ENCODE results near the gene PRKCQ.

PRKCQ gene

GRCh38 chr10:6461961-6462360 lies 118.1 kb downstream of the PRKCQ start:
- H3K4me3 ChIP-seq (ENCODE audit: low read length) = no peak overlapping the region
- no peaks in the 10 kb centered on the region for H3K9me2 ChIP-seq (replicated peaks; ENCODE audit: insufficient read depth, low read length)
- no peak overlapping the region for H3K4me2 ChIP-seq (ENCODE audit: low read depth, low read length)
- no peaks in the 10 kb centered on the region for H3K36me3 ChIP-seq (replicated peaks; ENCODE audit: insufficient read depth, low read length)
- no peaks in the 10 kb centered on the region for H4K20me1 ChIP-seq (ENCODE audit: insufficient read depth, low read length)
- TF ChIP-seq CTCF (IDR thresholded peaks at IDR 0.05; ENCODE audit: low read length) (no peak), EZH2phosphoT487 (IDR thresholded peaks at IDR 0.05; ENCODE audit: low read length) (no peak), EZH2 (optimal IDR thresholded peaks at IDR 0.05; ENCODE audit: low read depth, low read length) (no peak)
- no peaks in the 10 kb centered on the region for H3K79me2 ChIP-seq (ENCODE audit: low read length)
- DNase-seq = no peak
- no peaks in the 10 kb centered on the region for H3K4me1 ChIP-seq (ENCODE audit: low read length)
- H3K9ac ChIP-seq (ENCODE audit: low read length) = no peak overlapping the region
- no peaks in the 10 kb centered on the region for H3K27me3 ChIP-seq (replicated peaks; ENCODE audit: insufficient read depth, low read length)
- no peaks in the 10 kb centered on the region for H3K9me3 ChIP-seq (replicated peaks; ENCODE audit: insufficient read depth, low read length)
- no peak overlapping the region for H2AFZ ChIP-seq (ENCODE audit: low read length)
- H3K27ac ChIP-seq (ENCODE audit: low read length) = no peak overlapping the region
- no peaks in the 10 kb centered on the region for H3F3A ChIP-seq (ENCODE audit: insufficient read depth, low read length)

GRCh38 chr10:6460861-6461409 lies 119.1 kb downstream of the PRKCQ start:
- no peaks in the 10 kb centered on the region for H4K20me1 ChIP-seq (ENCODE audit: insufficient read depth, low read length)
- no peak overlapping the region for H3K9ac ChIP-seq (ENCODE audit: low read length)
- no peaks in the 10 kb centered on the region for H3K9me3 ChIP-seq (replicated peaks; ENCODE audit: insufficient read depth, low read length)
- no peaks in the 10 kb centered on the region for H3K9me2 ChIP-seq (replicated peaks; ENCODE audit: insufficient read depth, low read length)
- H3K27ac ChIP-seq (ENCODE audit: low read length) = no peak overlapping the region
- no peak overlapping the region for H3K4me3 ChIP-seq (ENCODE audit: low read length)
- no peaks in the 10 kb centered on the region for H3F3A ChIP-seq (ENCODE audit: insufficient read depth, low read length)
- no peaks in the 10 kb centered on the region for H3K27me3 ChIP-seq (replicated peaks; ENCODE audit: insufficient read depth, low read length)
- H3K4me2 ChIP-seq (ENCODE audit: low read depth, low read length) = no peak overlapping the region
- H3K79me2 ChIP-seq (ENCODE audit: low read length) = no peaks in the 10 kb centered on the region
- H3K4me1 ChIP-seq (ENCODE audit: low read length) = no peaks in the 10 kb centered on the region
- no peaks in the 10 kb centered on the region for H3K36me3 ChIP-seq (replicated peaks; ENCODE audit: insufficient read depth, low read length)
- no peak for TF ChIP-seq EZH2phosphoT487 (IDR thresholded peaks at IDR 0.05; ENCODE audit: low read length)
- TF ChIP-seq EZH2 (optimal IDR thresholded peaks at IDR 0.05; ENCODE audit: low read depth, low read length) = no peak
- TF ChIP-seq CTCF (IDR thresholded peaks at IDR 0.05; ENCODE audit: low read length) = no peak
- DNase-seq = no peak
- no peak overlapping the region for H2AFZ ChIP-seq (ENCODE audit: low read length)

GRCh38 chr10:6458814-6459213 lies 121.3 kb downstream of the PRKCQ start:
- TF ChIP-seq EZH2 (optimal IDR thresholded peaks at IDR 0.05; ENCODE audit: low read depth, low read length) = no peak
- no peak for TF ChIP-seq EZH2phosphoT487 (IDR thresholded peaks at IDR 0.05; ENCODE audit: low read length)
- no peak overlapping the region for H3K9ac ChIP-seq (ENCODE audit: low read length)
- no peaks in the 10 kb centered on the region for H3K36me3 ChIP-seq (replicated peaks; ENCODE audit: insufficient read depth, low read length)
- no peaks in the 10 kb centered on the region for H3K27me3 ChIP-seq (replicated peaks; ENCODE audit: insufficient read depth, low read length)
- no peaks in the 10 kb centered on the region for H3K4me1 ChIP-seq (ENCODE audit: low read length)
- H3K4me3 ChIP-seq (ENCODE audit: low read length) = no peak overlapping the region
- no peaks in the 10 kb centered on the region for H3K9me3 ChIP-seq (replicated peaks; ENCODE audit: insufficient read depth, low read length)
- H3K4me2 ChIP-seq (ENCODE audit: low read depth, low read length) = no peak overlapping the region
- DNase-seq = no peak
- H3K79me2 ChIP-seq (ENCODE audit: low read length) = no peaks in the 10 kb centered on the region
- H2AFZ ChIP-seq (ENCODE audit: low read length) = no peak overlapping the region
- H4K20me1 ChIP-seq (ENCODE audit: insufficient read depth, low read length) = no peaks in the 10 kb centered on the region
- no peaks in the 10 kb centered on the region for H3F3A ChIP-seq (ENCODE audit: insufficient read depth, low read length)
- H3K9me2 ChIP-seq (replicated peaks; ENCODE audit: insufficient read depth, low read length) = no peaks in the 10 kb centered on the region
- H3K27ac ChIP-seq (ENCODE audit: low read length) = no peak overlapping the region

- Histone ChIP-seq H3K27me3 (replicated peaks; ENCODE audit: insufficient read depth, low read length) (no peaks in the 10 kb centered on the region), H3K4me1 (ENCODE audit: low read length) (no peaks in the 10 kb centered on the region), H4K20me1 (ENCODE audit: insufficient read depth, low read length) (no peaks in the 10 kb centered on the region), H3K4me3 (ENCODE audit: low read length) (no peak overlapping the region), H3K4me2 (ENCODE audit: low read depth, low read length) (no peak overlapping the region), H3K9me3 (replicated peaks; ENCODE audit: insufficient read depth, low read length) (no peaks in the 10 kb centered on the region), H3K9me2 (replicated peaks; ENCODE audit: insufficient read depth, low read length) (no peaks in the 10 kb centered on the region), H3F3A (ENCODE audit: insufficient read depth, low read length) (no peaks in the 10 kb centered on the region), H3K9ac (ENCODE audit: low read length) (no peak overlapping the region), H3K79me2 (ENCODE audit: low read length) (no peaks in the 10 kb centered on the region), H3K27ac (ENCODE audit: low read length) (no peak overlapping the region), H3K36me3 (replicated peaks; ENCODE audit: insufficient read depth, low read length) (no peaks in the 10 kb centered on the region), H2AFZ (ENCODE audit: low read length) (no peak overlapping the region)
- DNase-seq = no peak
- TF ChIP-seq CTCF (IDR thresholded peaks at IDR 0.05; ENCODE audit: low read length) (no peak), EZH2phosphoT487 (IDR thresholded peaks at IDR 0.05; ENCODE audit: low read length) (no peak), EZH2 (optimal IDR thresholded peaks at IDR 0.05; ENCODE audit: low read depth, low read length) (no peak)
Observed at GRCh38 chr10:6457376-6457775, 122.7 kb downstream of the PRKCQ start.

All from MM.1S (cell line).